Astrocyte of the cerebellum (primary cell): ENCODE data around the gene MATN4.

Experiments used
- DNase-seq: peaks from one replicate; pipeline ENCODE4 v3.0.0-alpha.2; 2011; ENCODE audit warnings: low read depth
- H3K4me3 ChIP-seq: 2 replicates; pipeline ENCODE4 v1.5.1; 2011; ENCODE audit warnings: mild to moderate bottlenecking, low read depth, low read length, moderate library complexity
- in situ Hi-C: cut with HindIII; loops from 2 replicates; pipeline ENCODE4 v1.10.0; 2017; ENCODE audit warnings: low sequenced_read_pairs
- TF ChIP-seq, protein P1 (sequence below): IDR thresholded peaks from 2 replicates; pipeline ENCODE4 v1.5.1; 2012; ENCODE audit warnings: low read length, low read depth, moderate library complexity, mild to moderate bottlenecking; ENCODE audit errors: missing control alignments

The MATN4 gene

DNA sequence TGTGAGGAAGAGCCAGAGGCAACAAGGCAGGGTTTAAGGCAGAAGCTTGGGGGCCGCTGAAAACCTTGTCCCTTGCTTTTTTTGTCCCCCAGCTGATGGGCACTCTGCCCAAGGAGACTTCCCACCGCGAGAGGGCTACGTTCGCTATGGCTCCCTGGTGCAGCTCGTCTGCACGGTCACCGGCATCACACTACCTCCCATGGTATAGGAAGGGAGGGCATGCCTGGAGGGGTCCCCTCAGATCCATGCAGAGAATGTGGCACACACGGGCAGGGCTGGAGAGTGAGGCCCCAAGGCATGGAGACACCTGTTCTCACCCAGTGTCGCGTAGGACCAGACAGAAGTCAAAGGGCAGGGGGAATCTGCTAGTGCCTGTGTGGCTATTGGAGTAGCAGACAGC, 5.8 kb upstream of the MATN4 start:
- in situ Hi-C loops, result no loop called here
- TF ChIP-seq, protein P1, sequence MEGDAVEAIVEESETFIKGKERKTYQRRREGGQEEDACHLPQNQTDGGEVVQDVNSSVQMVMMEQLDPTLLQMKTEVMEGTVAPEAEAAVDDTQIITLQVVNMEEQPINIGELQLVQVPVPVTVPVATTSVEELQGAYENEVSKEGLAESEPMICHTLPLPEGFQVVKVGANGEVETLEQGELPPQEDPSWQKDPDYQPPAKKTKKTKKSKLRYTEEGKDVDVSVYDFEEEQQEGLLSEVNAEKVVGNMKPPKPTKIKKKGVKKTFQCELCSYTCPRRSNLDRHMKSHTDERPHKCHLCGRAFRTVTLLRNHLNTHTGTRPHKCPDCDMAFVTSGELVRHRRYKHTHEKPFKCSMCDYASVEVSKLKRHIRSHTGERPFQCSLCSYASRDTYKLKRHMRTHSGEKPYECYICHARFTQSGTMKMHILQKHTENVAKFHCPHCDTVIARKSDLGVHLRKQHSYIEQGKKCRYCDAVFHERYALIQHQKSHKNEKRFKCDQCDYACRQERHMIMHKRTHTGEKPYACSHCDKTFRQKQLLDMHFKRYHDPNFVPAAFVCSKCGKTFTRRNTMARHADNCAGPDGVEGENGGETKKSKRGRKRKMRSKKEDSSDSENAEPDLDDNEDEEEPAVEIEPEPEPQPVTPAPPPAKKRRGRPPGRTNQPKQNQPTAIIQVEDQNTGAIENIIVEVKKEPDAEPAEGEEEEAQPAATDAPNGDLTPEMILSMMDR, result no peak
- H3K4me3 ChIP-seq, result no peak overlapping the region
- no peak for DNase-seq

DNA sequence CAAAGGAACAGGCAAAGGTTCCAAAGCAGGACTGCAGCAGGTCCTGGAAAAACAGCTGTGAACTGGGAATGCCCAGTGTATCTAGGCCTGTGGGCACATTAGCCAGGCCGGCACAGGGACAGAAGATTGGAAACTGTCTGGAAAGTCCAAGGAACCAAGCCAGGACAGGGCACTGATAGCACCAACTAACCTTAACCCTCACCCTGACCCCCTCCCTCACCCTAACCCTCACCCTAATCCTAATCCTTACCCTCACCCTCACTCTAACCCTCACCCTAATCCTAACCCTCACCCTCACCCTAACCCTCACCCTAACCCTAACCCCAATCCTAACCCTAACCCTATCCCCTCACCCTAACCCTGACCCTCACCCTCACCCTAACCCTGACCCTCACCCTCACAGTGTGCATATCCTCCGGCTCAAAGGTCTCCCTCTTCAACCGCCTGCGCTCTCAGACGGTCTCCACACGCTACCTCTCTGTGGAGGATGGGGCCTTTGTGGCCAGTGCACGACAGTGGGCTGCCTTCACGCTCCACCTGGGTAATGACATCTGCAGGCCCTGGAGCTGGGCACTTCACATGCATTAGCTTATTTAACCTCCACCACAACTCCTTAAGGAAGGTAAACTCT, 5.1 kb upstream of the MATN4 start:
- TF ChIP-seq, protein P1, result no peak
- DNase-seq, result no peak
- no peak overlapping the region for H3K4me3 ChIP-seq
- in situ Hi-C loops, result no loop called here

DNA sequence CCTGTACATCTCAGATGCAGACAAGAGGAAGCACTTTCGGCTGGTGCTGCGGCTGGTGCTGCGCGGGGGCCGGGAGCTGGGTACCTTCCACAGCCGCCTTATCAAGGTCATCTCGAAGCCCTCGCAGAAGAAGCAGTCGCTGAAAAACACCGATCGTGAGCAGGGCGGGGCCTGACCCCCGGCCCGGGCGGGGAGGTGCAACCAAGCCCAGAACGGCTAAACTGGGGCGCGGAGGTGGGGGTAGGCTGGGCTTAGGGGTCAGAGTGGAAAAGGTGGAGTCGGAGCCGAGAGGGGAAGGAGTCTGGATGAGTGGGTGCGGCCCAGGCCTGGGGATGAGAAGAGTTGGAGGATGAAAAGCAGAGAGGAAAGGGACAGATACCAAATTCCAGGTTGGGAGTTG, 4.1 kb upstream of the MATN4 start:
- in situ Hi-C loops, result no loop called here
- TF ChIP-seq, protein P1, result no peak
- no peak for DNase-seq
- no peak overlapping the region for H3K4me3 ChIP-seq

DNA sequence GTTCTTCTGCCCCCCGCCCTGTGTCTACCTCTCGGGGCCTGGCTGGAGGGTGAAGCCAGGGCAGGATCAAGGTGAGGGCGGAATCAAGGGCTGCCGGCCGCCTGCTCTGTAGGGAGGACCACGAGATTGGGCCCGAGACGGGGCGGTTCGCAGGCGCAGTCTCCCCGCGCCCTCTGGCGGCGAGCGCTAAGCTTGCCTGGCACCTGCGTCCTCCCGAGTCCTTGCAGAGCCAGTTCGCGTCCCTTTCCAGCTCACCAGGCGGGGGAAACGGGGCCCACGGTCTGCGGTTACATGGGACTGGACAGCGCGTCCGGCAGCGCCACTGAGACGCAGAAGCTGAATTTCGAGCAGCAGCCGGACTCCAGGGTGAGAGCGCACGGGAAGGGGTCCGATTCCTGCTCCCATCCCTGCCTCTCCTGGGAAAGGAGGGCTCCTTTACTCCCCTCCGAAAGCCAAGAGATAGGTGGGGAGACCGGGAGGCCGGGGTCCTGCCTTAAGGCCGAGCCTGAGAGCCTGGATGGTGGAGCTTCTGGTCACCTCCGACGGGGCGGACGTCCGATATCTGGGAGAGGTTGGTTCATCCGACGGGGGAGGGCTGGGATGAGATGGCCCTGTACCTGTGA, 3.6 kb upstream of the MATN4 start:
- in situ Hi-C loops, result no loop called here
- TF ChIP-seq, protein P1, result peak; percentile 81
- DNase-seq, result no peak
- no peak overlapping the region for H3K4me3 ChIP-seq

DNA sequence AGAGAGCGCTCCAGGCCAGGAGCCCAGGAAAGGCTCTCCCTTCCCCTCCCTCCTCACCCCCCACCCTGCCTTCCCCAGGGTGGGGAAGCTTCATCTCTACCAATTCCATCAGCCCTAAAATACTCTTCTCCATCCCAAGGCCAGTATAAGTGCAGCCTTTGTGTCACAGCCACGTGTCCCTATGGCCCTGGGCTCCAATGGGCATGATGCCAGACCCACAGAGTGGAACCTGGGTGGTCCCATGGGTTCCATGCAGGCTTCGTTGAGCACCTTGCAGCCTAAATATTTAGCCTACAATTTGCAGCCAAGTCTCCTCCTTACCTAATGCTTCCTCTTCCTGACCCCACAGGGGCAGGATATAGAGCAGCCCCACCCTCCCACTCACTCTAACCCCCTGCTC, 976 bp upstream of the MATN4 start:
- no peak overlapping the region for H3K4me3 ChIP-seq
- in situ Hi-C loops, result loop anchor here (5.0 kb wide), 2 partner anchors 68 to 148 kb away; partner anchors contain the start of gene TP53TG5
- TF ChIP-seq, protein P1, result no peak
- no peak for DNase-seq

DNA sequence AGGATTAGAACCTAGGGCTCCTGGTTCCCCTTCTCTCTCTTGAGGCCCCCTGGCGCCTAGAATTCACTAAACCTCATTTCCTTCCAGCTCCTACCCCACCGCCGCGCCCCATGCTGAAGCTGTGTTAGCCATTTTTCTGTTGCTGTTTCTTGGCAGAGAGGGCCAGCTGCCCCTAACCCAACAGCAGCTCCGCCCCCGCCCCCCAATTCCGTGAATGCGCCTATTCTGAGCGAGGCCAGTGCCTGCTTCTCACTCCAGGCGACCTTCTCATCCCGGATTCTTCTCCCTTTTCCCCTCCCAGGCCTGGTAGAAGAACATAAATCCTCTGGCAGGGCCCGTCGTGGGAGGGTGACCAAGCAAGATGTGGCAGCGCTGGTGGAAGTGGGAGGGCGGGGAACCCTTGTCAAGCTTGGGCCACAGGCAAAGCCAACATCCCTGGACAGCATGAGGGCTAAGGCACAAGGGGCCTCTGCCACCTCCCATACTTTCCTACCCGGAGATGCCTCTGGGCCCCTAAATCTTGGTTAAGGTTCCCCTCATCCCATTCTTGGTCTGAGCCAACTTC, 941 bp downstream of the MATN4 start:
- TF ChIP-seq, protein P1, result no peak
- in situ Hi-C loops, result loop anchor here (5.0 kb wide), 2 partner anchors 70 to 150 kb away; partner anchors contain the start of gene TP53TG5
- DNase-seq, result no peak
- H3K4me3 ChIP-seq, result no peak overlapping the region
